Ishikawa (cell line): ENCODE measurements around the gene ASB1.

ENCODE experiments used
- CEBPB ChIP-seq: IDR thresholded peaks from 2 replicates; pipeline ENCODE4 v1.6.1; 2012
- CREB1 ChIP-seq: IDR thresholded peaks from 2 replicates; pipeline ENCODE4 v1.6.1; 2012; ENCODE audit warnings: low read depth
- EP300 ChIP-seq: IDR thresholded peaks from 2 replicates; pipeline ENCODE4 v1.6.1; 2012; ENCODE audit warnings: borderline replicate concordance
- FOXM1 ChIP-seq: IDR thresholded peaks from 2 replicates; pipeline ENCODE4 v1.6.1; 2012; ENCODE audit warnings: low read depth, borderline replicate concordance
- MAX ChIP-seq: IDR thresholded peaks from 2 replicates; pipeline ENCODE4 v1.6.1; 2012
- NFIC ChIP-seq: IDR thresholded peaks from 2 replicates; pipeline ENCODE4 v1.6.1; 2012
- RAD21 ChIP-seq: IDR thresholded peaks from 2 replicates; pipeline ENCODE4 v1.6.1; 2012; ENCODE audit warnings: low read depth
- REST ChIP-seq: IDR thresholded peaks from 2 replicates; pipeline ENCODE4 v1.6.1; 2012; ENCODE audit warnings: low read depth, mild to moderate bottlenecking
- TAF1 ChIP-seq: IDR thresholded peaks from 2 replicates; pipeline ENCODE4 v1.6.1; 2012; ENCODE audit warnings: low read depth, mild to moderate bottlenecking
- TEAD4 ChIP-seq: IDR thresholded peaks from 2 replicates; pipeline ENCODE4 v1.6.1; 2012
- USF1 ChIP-seq: IDR thresholded peaks from 2 replicates; pipeline ENCODE4 v1.6.1; 2012
- YY1 ChIP-seq: IDR thresholded peaks from 2 replicates; pipeline ENCODE4 v1.6.1; 2012; ENCODE audit warnings: low read depth
- ZBTB7A ChIP-seq: IDR thresholded peaks from 2 replicates; pipeline ENCODE4 v1.6.1; 2012; ENCODE audit warnings: low read depth

DNA sequence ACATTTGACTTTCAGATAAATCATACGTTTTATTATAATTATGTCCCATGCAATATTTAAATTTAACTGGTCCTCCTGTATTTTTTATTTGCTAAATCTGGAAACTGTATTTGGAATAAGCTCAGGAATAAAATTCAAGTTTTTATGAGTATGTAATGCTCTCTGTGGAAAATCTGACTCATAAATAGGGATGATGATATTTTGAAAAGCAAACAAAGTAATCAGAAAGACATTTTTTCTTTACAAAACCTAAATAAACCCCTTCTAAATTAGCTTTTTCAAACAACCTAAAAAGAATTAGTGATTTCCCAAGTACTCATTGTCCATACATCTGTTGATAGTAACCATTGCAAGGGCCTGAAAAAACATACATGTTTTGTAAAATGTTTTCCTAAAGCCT lies 41.1 kb downstream of the ASB1 start:
- no peak for TF ChIP-seq CREB1
- TF ChIP-seq REST, result no peak
- no peak for TF ChIP-seq EP300
- TF ChIP-seq FOXM1, result no peak
- no peak for TF ChIP-seq TAF1
- TF ChIP-seq RAD21, result no peak
- no peak for TF ChIP-seq YY1
- TF ChIP-seq NFIC, result no peak
- TF ChIP-seq CEBPB, result no peak
- no peak for TF ChIP-seq ZBTB7A
- no peak for TF ChIP-seq USF1
- TF ChIP-seq TEAD4, result no peak
- no peak for TF ChIP-seq MAX
